ENCODE data around the gene CPNE9. TPM values are rescaled to one million over a fixed set of nuclear protein-coding genes. Genes with fewer than 3 reads are reported as not detected.

CPNE9 gene
- total and polyA plus RNA-seq, 2 of the 8 experiments (the other 6 are each of a cell fraction or from before 2014, with no cell fraction given) = 4.8 to 6.0 TPM

DNA sequence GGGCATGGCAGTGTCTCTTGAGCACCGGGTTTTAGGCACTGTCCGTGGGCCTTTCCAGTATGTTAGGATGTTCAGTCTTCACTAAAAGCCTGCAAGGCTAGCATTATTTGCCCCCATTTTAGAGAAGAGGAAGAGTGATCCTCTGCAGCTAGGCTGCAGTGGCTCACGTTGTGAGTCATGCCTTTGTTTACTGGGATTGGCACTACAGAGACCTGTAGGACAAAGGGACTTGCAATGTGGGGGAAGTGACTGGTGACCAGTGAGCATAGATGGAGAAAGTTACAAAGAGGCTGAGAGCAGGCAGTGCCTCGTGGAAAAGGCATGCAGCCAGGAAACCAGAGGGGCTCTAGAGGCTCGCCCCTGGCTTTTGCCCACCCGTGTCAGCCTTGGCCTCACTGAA lies 26.8 kb upstream of the CPNE9 start (continued):
- TF ChIP-seq NRF1 (IDR thresholded peaks at IDR 0.05; ENCODE audit: low read depth, low read length) = no peak
- TF ChIP-seq RFX5 (IDR thresholded peaks at IDR 0.05; ENCODE audit: borderline replicate concordance, low read depth, low read length) = no peak
- TF ChIP-seq SIRT6 (IDR thresholded peaks at IDR 0.05; ENCODE audit: low read length) = no peak
- TF ChIP-seq HDAC2 (IDR thresholded peaks at IDR 0.05; ENCODE audit: borderline replicate concordance in 1 of 2, low read depth in 2 of 2, low read length in 2 of 2) = no peak
- TF ChIP-seq RXRA (IDR thresholded peaks at IDR 0.05; ENCODE audit: insufficient read depth, low read depth, low read length) = no peak
- TF ChIP-seq SUZ12 (IDR thresholded peaks at IDR 0.05; ENCODE audit: low read length) = no peak
